ENCODE data around the gene IQCM.

Gene IQCM

DNA sequence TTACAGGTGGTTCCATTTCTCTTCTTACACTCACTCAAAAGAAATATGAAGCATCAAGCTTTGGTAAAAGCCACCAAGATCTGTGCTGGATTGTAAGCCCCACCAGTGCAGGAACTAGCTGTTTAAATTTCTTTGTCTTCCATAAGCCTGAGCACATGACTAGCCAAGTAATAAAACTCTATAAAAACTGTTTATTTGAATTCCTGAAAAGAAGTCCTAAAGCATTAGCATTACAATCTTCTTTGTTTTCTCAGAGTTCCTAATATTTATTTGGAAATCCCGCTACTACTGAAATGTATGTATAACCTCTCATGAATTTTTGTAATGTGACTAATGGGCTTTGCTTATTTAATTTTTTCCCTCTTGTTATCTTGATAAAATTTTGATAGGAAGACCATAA lies 65.9 kb downstream of the IQCM start:
- no peak overlapping the region for H3K4me3 ChIP-seq (ENCODE audit: severe bottlenecking)
- H3K4me1 ChIP-seq (ENCODE audit: insufficient read depth, poor library complexity, severe bottlenecking), result peaks cover 3% of the 10 kb centered on the region
- no peaks in the 10 kb centered on the region for H3K36me3 ChIP-seq (ENCODE audit: low read depth)
- TF ChIP-seq, protein P1, sequence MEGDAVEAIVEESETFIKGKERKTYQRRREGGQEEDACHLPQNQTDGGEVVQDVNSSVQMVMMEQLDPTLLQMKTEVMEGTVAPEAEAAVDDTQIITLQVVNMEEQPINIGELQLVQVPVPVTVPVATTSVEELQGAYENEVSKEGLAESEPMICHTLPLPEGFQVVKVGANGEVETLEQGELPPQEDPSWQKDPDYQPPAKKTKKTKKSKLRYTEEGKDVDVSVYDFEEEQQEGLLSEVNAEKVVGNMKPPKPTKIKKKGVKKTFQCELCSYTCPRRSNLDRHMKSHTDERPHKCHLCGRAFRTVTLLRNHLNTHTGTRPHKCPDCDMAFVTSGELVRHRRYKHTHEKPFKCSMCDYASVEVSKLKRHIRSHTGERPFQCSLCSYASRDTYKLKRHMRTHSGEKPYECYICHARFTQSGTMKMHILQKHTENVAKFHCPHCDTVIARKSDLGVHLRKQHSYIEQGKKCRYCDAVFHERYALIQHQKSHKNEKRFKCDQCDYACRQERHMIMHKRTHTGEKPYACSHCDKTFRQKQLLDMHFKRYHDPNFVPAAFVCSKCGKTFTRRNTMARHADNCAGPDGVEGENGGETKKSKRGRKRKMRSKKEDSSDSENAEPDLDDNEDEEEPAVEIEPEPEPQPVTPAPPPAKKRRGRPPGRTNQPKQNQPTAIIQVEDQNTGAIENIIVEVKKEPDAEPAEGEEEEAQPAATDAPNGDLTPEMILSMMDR (IDR thresholded peaks at IDR 0.05; ENCODE audit: poor library complexity, severe bottlenecking), result no peak
- no peak overlapping the region for H3K27ac ChIP-seq (ENCODE audit: poor library complexity, severe bottlenecking)
- DNase-seq (ENCODE audit: low spot score), result no peak
- no peaks in the 10 kb centered on the region for H3K27me3 ChIP-seq (ENCODE audit: insufficient read depth, poor library complexity, severe bottlenecking)
- no peaks in the 10 kb centered on the region for H3K9me3 ChIP-seq (ENCODE audit: severe bottlenecking)
- no peak for ATAC-seq (ENCODE audit: low read depth)

DNA sequence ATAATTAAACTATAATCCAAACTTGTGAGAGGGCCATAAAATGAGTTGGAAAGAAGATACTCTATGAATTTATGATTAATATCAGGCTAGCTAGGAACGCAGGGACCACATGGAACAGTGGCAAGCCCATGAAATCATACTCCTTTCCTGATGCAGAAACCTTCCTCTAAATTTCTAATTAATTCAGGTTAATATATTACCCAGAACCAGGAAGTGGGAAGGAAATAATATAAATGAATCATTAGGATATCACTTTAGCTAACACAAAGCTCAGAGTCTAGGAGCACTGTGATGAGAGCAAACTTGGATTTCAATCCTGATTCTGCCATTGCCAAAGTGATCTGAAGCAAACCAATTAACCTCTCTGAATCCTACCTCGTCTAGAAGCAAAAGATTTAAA lies 68.0 kb downstream of the IQCM start:
- Histone ChIP-seq H3K36me3 (ENCODE audit: low read depth) (no peaks in the 10 kb centered on the region), H3K27me3 (ENCODE audit: insufficient read depth, poor library complexity, severe bottlenecking) (no peaks in the 10 kb centered on the region), H3K4me1 (ENCODE audit: insufficient read depth, poor library complexity, severe bottlenecking) (no peaks in the 10 kb centered on the region), H3K4me3 (ENCODE audit: severe bottlenecking) (no peak overlapping the region), H3K9me3 (ENCODE audit: severe bottlenecking) (no peaks in the 10 kb centered on the region), H3K27ac (ENCODE audit: poor library complexity, severe bottlenecking) (no peak overlapping the region)
- ATAC-seq (ENCODE audit: low read depth), result no peak
- DNase-seq (ENCODE audit: low spot score), result no peak
- TF ChIP-seq, protein P1 (IDR thresholded peaks at IDR 0.05; ENCODE audit: poor library complexity, severe bottlenecking), result no peak

DNA sequence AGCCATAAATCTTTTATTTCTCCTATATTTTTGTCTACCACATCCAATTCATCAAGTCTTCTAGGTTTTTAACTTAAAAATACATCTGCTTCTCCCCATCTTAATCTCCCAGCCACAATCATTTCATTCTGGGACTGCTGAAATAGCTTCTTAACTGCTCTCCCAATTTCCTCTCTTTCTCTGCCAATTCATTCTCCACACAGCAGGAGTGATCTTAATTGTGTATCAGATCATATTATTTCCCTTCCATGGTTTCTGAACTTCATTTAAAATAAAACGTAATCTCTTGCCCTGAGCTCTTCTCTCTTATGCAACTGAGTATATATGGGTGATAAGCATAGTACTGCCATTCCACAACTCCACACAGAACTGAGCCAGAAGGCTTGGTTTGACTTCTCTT lies 69.4 kb downstream of the IQCM start:
- ATAC-seq (ENCODE audit: low read depth) (no peak), DNase-seq (ENCODE audit: low spot score) (no peak)
- no peak overlapping the region for H3K4me3 ChIP-seq (ENCODE audit: severe bottlenecking)
- no peaks in the 10 kb centered on the region for H3K27me3 ChIP-seq (ENCODE audit: insufficient read depth, poor library complexity, severe bottlenecking)
- H3K9me3 ChIP-seq (ENCODE audit: severe bottlenecking), result no peaks in the 10 kb centered on the region
- no peaks in the 10 kb centered on the region for H3K36me3 ChIP-seq (ENCODE audit: low read depth)
- TF ChIP-seq, protein P1 (IDR thresholded peaks at IDR 0.05; ENCODE audit: poor library complexity, severe bottlenecking), result no peak
- H3K27ac ChIP-seq (ENCODE audit: poor library complexity, severe bottlenecking), result no peak overlapping the region
- H3K4me1 ChIP-seq (ENCODE audit: insufficient read depth, poor library complexity, severe bottlenecking), result no peaks in the 10 kb centered on the region

DNA sequence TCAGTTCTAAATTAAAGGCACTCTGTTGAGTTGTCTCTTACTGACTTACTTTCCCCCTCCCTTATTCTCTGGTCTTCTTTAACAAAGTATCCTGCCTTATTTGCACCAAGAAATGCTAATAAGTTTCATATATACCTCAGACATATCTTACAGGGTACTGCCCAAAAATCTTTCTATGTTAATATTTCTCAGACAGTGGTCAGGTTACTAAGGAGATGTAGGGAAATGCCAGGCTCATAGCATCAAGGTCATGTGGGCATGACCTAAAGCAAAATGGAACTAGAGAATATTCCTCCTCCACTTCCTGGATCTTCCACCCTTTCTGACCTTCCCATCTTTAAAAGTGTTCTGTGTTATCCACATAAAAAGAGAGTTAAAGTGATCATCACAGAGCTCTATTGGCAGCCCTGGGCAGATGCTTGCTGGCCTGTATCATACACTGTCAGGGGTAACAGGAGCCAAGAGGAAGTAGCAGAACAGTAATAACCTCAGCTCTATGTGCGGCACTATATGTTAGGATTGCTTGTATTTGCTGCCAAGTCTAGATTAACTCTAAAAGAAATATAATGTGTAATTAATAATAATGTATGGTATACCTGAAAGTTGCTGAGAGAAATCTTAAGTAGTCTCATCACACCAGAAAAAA lies 74.3 kb downstream of the IQCM start:
- TF ChIP-seq, protein P1 (IDR thresholded peaks at IDR 0.05; ENCODE audit: poor library complexity, severe bottlenecking), result no peak
- no peak overlapping the region for H3K4me3 ChIP-seq (ENCODE audit: severe bottlenecking)
- H3K27ac ChIP-seq (ENCODE audit: poor library complexity, severe bottlenecking), result no peak overlapping the region
- H3K36me3 ChIP-seq (ENCODE audit: low read depth), result no peaks in the 10 kb centered on the region
- H3K4me1 ChIP-seq (ENCODE audit: insufficient read depth, poor library complexity, severe bottlenecking), result no peaks in the 10 kb centered on the region
- DNase-seq (ENCODE audit: low spot score), result no peak
- H3K9me3 ChIP-seq (ENCODE audit: severe bottlenecking), result no peaks in the 10 kb centered on the region
- no peaks in the 10 kb centered on the region for H3K27me3 ChIP-seq (ENCODE audit: insufficient read depth, poor library complexity, severe bottlenecking)
- ATAC-seq (ENCODE audit: low read depth), result no peak

DNA sequence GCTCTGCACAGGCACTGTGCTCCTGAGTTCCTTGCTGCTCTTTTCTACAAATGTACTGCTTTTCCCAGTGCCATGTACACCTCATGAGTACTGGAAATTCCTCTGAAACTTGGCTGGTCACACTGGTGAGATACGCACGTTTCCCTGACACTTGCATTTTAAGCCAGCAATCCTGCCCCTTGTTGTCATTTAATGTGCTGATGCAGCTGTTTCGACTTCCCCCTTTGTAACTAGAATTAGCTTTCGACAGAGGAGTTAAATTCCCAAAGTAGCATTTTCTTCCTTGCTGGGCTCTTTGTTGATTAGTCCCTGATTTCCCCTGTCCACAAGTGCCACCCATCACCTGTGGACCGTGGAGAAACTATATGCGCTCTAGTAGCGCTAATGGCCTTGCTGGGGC lies 77.5 kb downstream of the IQCM start:
- no peaks in the 10 kb centered on the region for H3K4me1 ChIP-seq (ENCODE audit: insufficient read depth, poor library complexity, severe bottlenecking)
- no peak for DNase-seq (ENCODE audit: low spot score)
- ATAC-seq (ENCODE audit: low read depth), result no peak

More for the DNA sequence above, 77.5 kb downstream of the IQCM start:
- H3K27ac ChIP-seq (ENCODE audit: poor library complexity, severe bottlenecking), result no peak overlapping the region
- no peaks in the 10 kb centered on the region for H3K27me3 ChIP-seq (ENCODE audit: insufficient read depth, poor library complexity, severe bottlenecking)
- H3K4me3 ChIP-seq (ENCODE audit: severe bottlenecking), result no peak overlapping the region
- TF ChIP-seq, protein P1 (IDR thresholded peaks at IDR 0.05; ENCODE audit: poor library complexity, severe bottlenecking), result no peak
- H3K9me3 ChIP-seq (ENCODE audit: severe bottlenecking), result no peaks in the 10 kb centered on the region
- H3K36me3 ChIP-seq (ENCODE audit: low read depth), result no peaks in the 10 kb centered on the region
